HK-2 (cell line): ENCODE measurements around the gene RIMKLB.
"Not testable (repeated sequence)": the region's sequence is repeated elsewhere in the genome, so short reads cannot be mapped to it uniquely, and the experiment has no call there.

ENCODE experiments used
- DNase-seq: peaks from one replicate; pipeline ENCODE4 v3.0.0-alpha.2; 2018; ENCODE audit not compliant: unreplicated experiment

The RIMKLB gene

DNA sequence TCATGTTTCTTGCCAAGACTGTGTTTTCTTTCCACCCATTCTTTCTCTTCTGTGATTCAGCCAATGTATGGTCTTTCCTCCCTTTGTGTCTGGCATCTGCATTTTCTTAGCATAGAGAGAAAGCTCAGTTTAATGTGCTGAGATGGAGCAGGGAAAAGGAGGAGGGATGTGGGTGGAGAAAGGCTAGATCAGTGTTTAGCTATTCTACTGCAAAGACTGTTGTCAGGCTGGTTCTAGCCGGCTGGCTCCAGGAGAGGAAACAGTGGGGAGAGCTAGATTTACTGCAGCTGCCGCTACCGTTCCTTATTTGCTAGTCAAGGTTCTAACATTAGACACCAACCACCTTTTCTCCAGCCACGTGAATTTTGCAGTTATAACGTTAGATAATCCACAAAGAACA lies 5.2 kb upstream of the RIMKLB start:
- no peak for DNase-seq

DNA sequence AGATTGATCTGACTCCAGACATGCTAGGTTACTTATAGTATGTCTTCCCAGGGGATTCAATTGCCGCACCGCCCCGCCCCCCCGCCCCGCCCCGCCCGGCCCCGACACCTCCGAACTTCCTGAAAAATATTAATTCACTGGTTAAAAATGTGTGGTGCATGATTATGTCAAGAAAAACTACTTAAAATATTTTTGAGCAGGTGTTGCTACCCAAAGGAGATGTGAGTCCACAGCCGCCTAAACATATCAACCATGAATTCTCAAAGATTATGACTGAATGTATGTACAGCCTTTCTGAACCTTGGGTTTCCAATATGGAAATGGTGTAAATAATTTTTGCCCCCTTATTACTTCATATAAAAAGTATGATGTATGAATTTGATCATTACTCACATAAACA lies 2.7 kb upstream of the RIMKLB start:
- DNase-seq: no peak

DNA sequence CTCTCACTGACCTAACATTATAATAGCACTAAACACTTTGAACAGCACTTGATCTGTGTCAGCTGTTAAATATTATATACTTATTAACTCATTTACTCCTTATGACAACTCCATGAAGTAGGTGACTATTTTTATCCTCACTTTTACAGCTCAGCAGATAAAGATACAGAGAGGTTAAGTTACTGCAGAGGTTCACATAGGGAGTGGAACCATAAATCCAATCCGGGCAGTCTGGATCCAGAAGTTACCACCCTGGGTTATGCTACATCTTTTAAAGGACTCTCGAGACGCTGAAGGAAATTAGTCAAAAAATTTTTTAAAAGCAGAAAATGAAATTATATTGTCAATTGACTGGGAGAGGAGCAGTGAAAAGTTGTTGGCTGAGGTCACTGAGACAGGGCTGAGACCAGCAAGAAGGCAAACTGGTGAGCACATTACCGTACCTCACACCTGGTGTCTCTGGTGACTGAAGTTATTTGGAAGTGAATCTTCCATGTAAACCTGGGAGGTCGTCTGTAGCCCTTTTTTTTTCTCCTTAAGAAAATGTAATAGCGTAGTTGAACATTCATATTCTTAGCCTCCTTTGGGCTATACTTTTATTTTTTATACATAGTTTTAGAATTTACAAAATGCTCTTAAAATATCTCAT lies 1.2 kb upstream of the RIMKLB start:
- no peak for DNase-seq

DNA sequence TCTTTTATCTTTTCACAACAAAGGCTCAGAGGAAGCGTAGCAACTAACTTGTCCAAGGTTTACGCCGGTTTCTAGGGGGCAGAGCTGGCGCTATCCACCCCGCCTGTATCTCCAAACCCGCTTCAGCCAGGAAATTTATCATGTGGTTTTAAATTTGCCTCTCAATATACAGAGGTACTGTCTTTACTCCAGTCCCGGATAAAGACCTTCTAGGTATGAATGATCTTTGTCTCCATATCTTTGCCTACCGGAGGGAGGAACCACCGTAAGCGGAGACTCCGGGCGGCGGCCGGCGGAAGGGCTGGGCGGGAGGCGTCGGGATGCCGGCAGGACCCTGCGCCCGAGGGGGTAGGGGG lies 693 bp upstream of the RIMKLB start:
- DNase-seq: no peak

DNA sequence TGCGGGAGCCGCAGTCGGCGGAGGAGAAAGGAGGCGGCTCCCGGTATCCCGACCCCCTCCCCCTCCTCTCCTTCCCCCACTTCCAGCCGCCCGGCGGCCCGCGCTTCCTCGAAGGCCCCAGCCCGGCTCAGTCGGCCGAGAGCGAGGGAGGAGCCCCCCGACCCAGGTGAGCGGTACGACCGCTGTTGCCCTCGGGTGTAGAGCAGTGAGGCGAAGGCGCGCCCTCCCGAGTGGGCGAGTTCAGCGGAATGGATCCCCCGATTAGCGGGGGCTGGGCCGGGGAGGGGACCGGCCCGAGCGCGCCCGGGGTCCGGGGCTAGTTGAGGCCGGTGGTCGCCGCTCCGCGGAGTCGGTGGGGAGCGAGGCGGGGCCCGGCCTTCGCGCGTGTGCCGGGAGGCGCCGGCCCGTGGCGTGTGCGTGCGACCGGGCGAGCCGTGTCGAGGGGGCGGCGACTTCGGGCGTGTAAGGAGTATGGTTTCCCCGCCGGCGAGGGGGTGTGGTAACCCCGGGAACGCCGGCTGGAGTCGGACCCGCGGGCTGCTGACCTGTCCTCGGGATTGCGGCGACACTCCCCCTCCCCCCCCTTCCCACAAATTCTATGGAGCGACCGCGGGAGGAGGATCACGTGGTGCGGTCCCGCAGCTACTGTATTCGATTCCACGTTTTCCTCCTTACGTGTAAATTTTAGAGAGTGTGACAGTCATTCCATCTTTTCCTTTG lies 501 bp downstream of the RIMKLB start:
- peak; percentile 42 for DNase-seq

DNA sequence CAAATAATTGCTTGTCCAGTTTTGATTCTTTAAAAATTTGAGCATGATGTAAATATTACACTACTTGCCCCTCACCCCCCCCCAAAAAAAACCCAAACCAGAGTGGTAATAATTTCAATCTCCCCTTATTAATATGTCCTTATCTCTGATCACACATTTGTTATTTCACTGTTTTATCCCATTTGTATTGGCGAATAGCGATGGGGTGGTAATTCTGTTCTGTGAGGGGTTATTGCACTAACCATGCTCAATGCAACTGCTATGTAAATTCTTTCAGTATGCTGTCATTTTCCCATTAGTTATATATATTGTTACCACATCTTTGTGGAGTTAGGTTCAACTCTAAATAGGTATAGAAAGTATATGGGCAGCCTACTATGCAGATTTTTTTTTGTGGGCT lies 1.1 kb downstream of the RIMKLB start:
- DNase-seq: no peak

GRCh38 chr12:8699714-8700113 lies 1.9 kb downstream of the RIMKLB start:
- no peak for DNase-seq

DNA sequence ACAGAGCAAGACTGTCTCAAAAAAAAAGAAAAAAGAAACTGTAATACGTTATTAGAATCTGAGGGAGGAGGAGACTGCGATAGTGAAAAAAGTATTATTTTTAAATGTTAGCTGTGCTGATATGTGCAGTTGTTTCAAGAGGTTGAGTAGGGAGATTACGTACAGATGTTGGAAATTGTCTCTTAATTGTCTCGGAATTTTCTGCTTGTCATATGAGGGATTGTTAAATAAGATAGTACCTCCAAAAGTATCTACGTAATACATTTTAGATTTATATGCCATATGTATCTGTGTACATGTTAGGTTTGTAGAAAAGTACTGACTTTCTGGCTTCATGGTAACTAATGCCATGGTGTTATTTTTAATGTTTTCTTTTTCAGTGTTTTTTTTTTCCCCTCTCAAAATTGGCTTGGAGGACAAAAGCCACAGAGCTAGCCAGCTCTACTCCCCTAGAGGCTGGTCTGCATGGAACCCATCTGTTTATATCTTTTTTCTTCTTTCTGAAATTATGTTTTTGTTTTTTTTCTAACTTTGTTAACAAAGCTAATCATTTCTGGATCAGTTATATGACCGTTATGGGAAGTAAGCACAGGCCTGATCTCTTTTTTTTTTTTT lies 3.4 kb downstream of the RIMKLB start:
- no peak for DNase-seq

DNA sequence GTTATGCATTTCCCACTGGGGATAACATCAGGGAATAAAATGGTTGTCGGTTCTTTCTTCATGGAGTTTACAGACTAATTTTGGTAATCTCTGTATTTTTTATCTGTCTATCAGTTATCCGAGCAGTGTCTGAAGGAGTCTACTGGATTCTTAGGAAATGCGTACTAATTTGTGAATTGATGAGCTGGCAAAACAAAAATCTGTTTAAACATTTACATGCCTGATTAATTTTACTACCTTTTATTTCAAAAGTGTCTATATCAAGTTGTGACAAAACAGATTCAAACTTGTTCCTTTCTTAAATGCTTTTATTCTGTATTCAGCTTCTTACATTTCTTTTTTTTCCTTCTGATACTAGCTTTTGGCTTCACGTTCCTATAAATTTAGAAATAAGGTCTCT lies 4.4 kb downstream of the RIMKLB start:
- DNase-seq: no peak

DNA sequence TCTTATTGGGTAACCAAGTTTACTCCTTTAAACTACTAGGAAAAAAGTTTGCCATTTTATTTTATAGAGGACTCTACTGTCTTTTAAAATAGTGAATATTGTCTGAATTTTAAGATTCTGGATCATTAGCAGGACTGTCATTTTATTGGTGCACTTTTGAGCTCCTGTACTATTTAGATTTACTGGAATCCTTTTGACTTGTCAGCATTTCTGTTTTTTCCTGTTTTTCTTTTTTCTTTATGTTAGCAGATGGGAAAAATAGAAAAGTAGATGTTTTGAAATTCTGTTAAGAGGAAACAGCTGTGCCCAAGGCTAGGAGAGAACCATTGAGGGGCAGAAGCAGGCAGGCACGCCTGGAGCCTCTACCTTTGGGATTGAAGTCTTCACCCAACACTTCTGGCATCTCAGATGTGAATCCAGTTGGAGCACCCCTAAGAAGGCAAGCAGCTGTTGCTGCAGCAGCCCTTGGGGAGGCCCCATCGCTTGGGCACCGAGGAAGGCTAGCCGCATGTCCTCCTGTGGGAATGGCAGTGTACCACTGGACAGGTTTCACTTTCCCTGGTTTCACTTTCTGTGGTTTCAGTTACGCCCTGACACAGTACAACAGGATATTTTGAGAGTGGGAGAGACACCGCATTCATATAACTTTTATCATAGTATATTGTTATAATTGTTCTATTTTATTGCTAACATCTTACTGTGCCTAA lies 11.5 kb downstream of the RIMKLB start:
- DNase-seq: no peak

DNA sequence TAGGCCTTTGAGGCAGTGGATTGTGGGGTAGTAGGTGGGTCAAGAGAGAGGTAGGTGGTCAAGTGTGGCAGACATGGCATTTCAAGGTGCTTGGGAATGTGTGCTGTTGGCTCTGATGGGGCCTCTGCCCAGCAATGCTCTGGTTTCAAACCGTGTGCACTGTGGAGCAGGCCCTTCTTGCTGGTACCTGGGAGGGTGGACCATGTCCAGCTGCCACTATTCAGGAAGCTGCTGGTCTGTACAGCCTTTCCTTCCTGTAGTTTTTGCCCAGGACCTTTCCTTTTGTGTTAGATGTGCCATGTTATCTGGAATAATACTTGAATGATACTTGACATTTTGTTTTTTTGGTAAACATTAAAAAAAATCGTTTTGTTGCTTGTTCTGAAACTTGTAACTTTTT lies 14.8 kb downstream of the RIMKLB start:
- no peak for DNase-seq

- no peak for DNase-seq
Measured at GRCh38 chr12:8722286-8722800, 24.6 kb downstream of the RIMKLB start.

DNA sequence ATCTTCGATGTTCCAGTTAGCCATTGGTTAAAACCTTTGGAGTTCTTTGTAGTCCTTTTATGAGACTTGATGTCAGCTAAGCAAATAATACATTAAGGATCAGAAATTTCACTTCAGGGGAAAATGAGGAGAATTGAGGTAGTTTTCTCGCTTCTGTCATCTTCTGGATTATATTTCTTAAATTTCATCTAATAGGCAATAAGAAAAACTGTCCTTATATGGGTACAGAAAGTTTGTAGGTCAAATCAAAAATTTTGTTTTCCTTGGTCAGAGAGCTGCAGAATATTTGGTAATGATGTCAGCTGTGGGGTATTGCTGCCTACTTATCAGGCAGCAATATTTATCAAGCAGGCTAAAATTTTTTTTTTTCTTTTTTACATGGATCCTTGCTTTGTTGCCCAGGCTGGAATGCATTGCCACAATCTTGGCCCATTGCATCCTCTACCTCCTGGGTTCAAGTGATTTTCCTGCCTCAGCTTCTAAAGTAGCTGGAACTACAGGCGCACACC lies 37.1 kb downstream of the RIMKLB start:
- no peak for DNase-seq

GRCh38 chr12:8742501-8742900 lies 44.7 kb downstream of the RIMKLB start:
- no peak for DNase-seq

GRCh38 chr12:8743121-8743520 lies 45.3 kb downstream of the RIMKLB start:
- DNase-seq: not testable (repeated sequence)

DNA sequence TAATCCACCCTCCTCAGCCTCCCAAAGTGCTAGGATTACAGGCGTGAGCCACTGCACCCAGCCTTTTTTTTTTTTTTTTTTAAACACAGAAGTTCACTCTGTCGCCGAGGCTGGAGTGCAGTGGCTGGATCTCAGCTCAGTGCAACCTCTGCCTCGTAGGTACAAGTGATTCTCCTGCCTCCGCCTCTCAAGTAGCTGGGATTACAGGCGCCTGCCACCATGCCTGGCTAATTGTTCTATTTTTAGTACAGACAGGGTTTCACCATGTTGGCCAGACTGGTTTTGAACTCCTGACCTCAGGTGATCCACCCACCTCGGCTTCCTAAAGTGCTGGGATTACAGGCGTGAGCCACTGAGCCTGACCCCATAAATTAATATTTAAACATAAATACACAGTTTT lies 47.8 kb downstream of the RIMKLB start:
- not testable (repeated sequence) for DNase-seq

GRCh38 chr12:8746046-8746445 lies 48.3 kb downstream of the RIMKLB start:
- no peak for DNase-seq

DNA sequence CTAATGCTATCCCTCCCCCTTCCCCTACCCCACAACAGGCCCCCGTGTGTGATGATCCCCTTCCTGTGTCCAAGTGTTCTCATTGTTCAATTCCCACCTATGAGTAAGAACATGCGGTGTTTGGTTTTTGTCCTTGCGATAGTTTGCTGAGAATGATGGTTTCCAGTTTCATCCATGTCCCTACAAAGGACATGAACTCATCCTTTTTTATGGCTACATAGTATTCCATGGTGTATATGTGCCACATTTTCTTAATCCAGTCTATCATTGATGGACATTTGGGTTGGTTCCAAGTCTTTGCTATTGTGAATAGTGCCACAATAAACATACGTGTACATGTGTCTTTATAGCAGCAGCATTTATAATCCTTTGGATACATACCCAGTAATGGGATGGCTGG lies 62.3 kb downstream of the RIMKLB start:
- not testable (repeated sequence) for DNase-seq

GRCh38 chr12:8762701-8763100 lies 64.9 kb downstream of the RIMKLB start:
- DNase-seq: not testable (repeated sequence)

DNA sequence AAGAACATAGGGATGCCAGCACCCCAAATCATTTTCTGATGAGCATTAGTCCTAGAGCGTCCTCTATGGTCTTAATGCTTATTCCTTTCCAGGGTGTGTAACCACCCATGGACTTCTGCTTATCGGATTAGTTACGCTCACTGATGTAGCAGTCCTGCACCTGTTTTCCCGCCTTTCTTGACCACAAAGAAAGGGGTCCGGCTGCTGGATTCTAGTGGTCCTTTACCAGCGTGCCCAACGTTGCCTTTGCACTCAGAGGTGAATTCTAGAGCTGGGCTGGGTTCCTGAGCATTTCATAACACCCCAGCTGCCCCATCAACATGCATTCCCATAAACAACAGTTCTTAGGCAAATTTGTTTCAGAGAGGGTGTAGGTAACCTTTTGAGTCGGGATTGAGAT lies 68.3 kb downstream of the RIMKLB start:
- not testable (repeated sequence) for DNase-seq

DNA sequence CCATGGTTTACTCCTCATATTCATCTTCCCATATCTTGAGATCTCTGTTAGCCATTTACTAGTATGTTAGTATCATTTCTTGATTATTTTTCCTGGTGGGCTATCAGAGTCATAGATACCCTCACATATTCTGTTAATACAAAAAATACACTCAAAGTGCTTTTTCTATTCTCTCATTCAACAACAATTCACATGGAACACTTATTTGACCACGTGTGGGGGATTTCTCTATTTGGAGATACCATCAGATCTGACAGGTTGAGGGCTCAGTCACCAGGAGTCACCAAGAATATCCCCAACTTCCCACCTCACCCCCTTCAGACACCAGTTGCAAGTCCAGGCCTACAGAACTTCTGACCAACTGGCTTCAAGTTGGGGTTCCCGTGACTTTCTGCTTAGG lies 72.7 kb downstream of the RIMKLB start:
- no peak for DNase-seq

DNA sequence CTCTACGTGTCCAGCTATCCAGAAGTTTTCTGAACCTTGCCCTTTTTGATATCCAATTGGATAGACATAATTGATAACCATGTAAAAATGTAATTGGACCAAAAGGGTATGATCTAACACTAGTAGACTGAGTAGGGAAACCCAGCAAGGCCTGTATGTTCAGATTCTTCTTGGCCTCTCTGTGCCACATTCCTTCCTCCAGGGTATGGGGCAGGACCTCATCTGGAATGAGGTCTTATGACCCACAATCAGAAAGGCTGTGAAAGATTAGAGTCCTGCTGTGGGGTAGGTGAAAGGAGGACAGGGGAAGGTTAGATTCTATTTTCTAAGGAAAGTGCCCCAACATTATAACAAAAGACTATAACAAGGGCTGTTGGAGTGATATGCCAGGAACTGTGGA lies 73.3 kb downstream of the RIMKLB start:
- no peak for DNase-seq
